ENCODE results near the gene NAB1.

- TF ChIP-seq POLR2A (IDR thresholded peaks at IDR 0.05; ENCODE audit: low read length), result no peak
- no peak for TF ChIP-seq GATA1 (IDR thresholded peaks at IDR 0.05; ENCODE audit: low read depth, low read length)
Measured at GRCh38 chr2:190723397-190724090, 74.7 kb downstream of the NAB1 start.

Data from erythroblast (primary cell).